HG03045 (cell line): Measurements from ENCODE around the gene CCDC8.
"Not testable (repeated sequence)": the region's sequence is repeated elsewhere in the genome, so short reads cannot be mapped to it uniquely, and the experiment has no call there.

Source experiments
- ATAC-seq: cut with Tn5 transposase; IDR thresholded peaks from one replicate; pipeline ENCODE4 v1.9.1; 2021; ENCODE audit warnings: mild to moderate bottlenecking, moderate library complexity; ENCODE audit not compliant: unreplicated experiment

The CCDC8 gene

GRCh38 chr19:46428239-46429135 is 15.1 kb upstream of the CCDC8 start, which contains the start of gene PNMA8C:
TSS of gene PNMA8C (minus strand) at chr19:46428936. CDS start at chr19:46428359, 577 bp downstream.
- no peak for ATAC-seq

- ATAC-seq: no peak
These were observed 14.2 kb upstream of the CCDC8 start for GRCh38 chr19:46427518-46428045.

GRCh38 chr19:46426506-46427162 is 13.3 kb upstream of the CCDC8 start:
- no peak for ATAC-seq

- ATAC-seq: no peak
These were observed 12.7 kb upstream of the CCDC8 start for GRCh38 chr19:46426035-46426505.

GRCh38 chr19:46423188-46423587 is 9.8 kb upstream of the CCDC8 start:
- ATAC-seq: no peak

GRCh38 chr19:46422344-46422743 is 9.0 kb upstream of the CCDC8 start:
- no peak for ATAC-seq

GRCh38 chr19:46420056-46420455 is 6.7 kb upstream of the CCDC8 start:
- no peak for ATAC-seq

GRCh38 chr19:46415804-46416709 is 2.7 kb upstream of the CCDC8 start:
- ATAC-seq: not testable (repeated sequence)

GRCh38 chr19:46414899-46415298 is 1.5 kb upstream of the CCDC8 start:
- ATAC-seq: not testable (repeated sequence)

- ATAC-seq: no peak
These were observed 608 bp downstream of the CCDC8 start for GRCh38 chr19:46412650-46413261.

GRCh38 chr19:46411925-46412649 is 1.3 kb downstream of the CCDC8 start:
- no peak for ATAC-seq

- ATAC-seq: no peak
These were observed 2.1 kb downstream of the CCDC8 start for GRCh38 chr19:46411088-46411924.

- no peak for ATAC-seq
These were observed 2.9 kb downstream of the CCDC8 start for GRCh38 chr19:46410205-46411087.

- no peak for ATAC-seq
These were observed 4.2 kb downstream of the CCDC8 start for GRCh38 chr19:46409191-46409590.

- no peak for ATAC-seq
These were observed 4.7 kb downstream of the CCDC8 start for GRCh38 chr19:46408664-46409039.

GRCh38 chr19:46407856-46408663 is 5.3 kb downstream of the CCDC8 start:
- no peak for ATAC-seq

GRCh38 chr19:46406976-46407375 is 6.4 kb downstream of the CCDC8 start:
- no peak for ATAC-seq
